Activated naive CD8-positive, alpha-beta T cell (primary cell): ENCODE results near the gene MIB2.
"Not testable (repeated sequence)": the region's sequence is repeated elsewhere in the genome, so short reads cannot be mapped to it uniquely, and the experiment has no call there.

Source experiments
- H3K27ac Mint-ChIP-seq: one replicate; pipeline ENCODE4 v1.8.0; 2021; ENCODE audit warnings: mixed read lengths
- H3K27me3 Mint-ChIP-seq: one replicate; pipeline ENCODE4 v1.8.0; 2021; ENCODE audit warnings: mixed read lengths
- H3K36me3 Mint-ChIP-seq: one replicate; pipeline ENCODE4 v1.8.0; 2021; ENCODE audit warnings: mixed read lengths
- H3K4me1 Mint-ChIP-seq: one replicate; pipeline ENCODE4 v1.8.0; 2021; ENCODE audit warnings: low read depth, mixed read lengths
- H3K4me3 Mint-ChIP-seq: one replicate; pipeline ENCODE4 v1.8.0; 2021; ENCODE audit warnings: mild to moderate bottlenecking, mixed read lengths
- H3K9me3 Mint-ChIP-seq: one replicate; pipeline ENCODE4 v1.8.0; 2021; ENCODE audit warnings: low read depth, mixed read lengths

The MIB2 gene

DNA sequence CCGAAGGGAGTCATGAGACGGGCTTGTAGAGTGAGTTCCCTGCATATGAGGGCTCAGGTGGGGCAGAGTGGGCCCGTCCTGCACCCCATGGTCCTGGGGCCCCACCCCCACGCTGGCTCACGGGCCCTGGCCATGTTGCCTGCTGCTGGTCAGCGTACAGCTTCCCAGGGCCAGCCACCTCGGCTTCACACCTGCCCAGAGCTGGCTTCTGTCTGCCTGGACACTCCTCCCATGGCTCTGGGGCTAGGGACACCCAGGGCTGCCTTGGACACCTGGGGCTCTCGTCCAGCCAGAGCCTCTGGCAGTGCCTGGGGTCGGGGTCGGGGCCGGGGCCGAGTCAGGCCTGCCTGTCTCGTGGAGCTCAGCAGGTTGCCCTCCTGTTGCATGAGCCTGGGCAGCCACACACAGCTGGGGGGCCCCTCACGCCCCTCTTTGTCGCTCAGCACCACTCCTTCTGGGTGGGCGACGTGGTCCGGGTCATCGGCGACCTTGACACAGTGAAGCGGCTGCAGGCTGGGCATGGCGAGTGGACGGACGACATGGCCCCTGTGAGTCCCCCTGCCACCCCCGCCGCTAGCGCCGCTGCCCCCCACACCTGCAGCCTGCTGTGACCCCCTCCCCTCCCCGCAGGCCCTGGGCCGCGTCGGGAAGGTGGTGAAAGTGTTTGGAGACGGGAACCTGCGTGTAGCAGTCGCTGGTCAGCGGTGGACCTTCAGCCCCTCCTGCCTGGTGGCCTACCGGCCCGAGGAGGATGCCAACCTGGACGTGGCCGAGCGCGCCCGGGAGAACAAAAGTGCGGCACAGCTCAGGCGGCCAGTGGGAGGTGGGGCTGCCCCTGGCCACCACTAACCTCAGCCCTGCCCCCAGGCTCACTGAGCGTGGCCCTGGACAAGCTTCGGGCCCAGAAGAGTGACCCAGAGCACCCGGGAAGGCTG lies 11.2 kb downstream of the MIB2 start:
- H3K27me3 Mint-ChIP-seq: no peaks in the 10 kb centered on the region

GRCh38 chr1:1627261-1627828 lies 12.0 kb downstream of the MIB2 start:
- Mint-ChIP-seq H3K27me3 (no peaks in the 10 kb centered on the region), H3K9me3 (no peaks in the 10 kb centered on the region), H3K27ac (no peak overlapping the region), H3K4me1 (peaks cover 4% of the 10 kb centered on the region), H3K36me3 (no peaks in the 10 kb centered on the region), H3K4me3 (no peak overlapping the region)

More for the DNA sequence above, 11.2 kb downstream of the MIB2 start:
- H3K9me3 Mint-ChIP-seq: no peaks in the 10 kb centered on the region
- H3K4me3 Mint-ChIP-seq: no peak overlapping the region
- no peaks in the 10 kb centered on the region for H3K36me3 Mint-ChIP-seq
- no peak overlapping the region for H3K27ac Mint-ChIP-seq
- peaks cover 4% of the 10 kb centered on the region for H3K4me1 Mint-ChIP-seq

DNA sequence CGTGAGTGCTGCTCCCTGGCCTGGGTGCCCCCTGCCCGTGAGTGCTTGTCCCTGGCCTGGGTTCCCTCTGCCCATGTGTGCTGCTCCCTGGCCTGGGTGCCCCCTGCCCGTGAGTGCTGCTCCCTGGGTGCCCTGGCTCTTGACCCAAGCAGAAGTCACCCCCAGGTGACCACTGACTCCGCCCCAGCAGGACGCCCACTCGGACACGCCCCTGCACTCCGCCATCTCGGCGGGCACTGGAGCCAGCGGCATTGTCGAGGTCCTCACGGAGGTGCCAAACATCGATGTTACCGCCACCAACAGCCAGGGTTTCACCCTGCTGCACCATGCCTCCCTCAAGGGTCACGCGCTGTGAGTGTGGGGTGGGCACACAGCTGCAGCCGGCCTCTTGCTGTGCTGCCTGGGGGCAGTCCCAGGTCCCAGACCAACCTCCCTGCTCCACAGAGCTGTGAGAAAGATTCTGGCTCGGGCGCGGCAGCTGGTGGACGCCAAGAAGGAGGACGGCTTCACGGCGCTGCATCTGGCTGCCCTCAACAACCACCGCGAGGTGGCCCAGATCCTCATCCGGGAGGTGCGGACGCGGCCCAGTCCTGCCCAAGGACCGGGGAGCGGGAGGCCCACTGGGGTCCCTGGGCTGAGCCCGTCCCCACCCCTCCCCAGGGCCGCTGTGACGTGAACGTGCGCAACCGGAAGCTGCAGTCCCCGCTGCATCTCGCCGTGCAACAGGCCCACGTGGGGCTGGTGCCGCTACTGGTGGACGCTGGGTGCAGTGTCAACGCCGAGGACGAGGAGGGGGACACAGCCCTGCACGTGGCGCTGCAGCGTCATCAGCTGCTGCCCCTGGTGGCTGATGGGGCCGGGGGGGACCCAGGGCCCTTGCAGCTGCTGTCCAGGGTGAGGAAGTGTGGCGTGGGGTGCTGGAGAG lies 12.8 kb downstream of the MIB2 start:
- Mint-ChIP-seq H3K27ac (no peak overlapping the region), H3K36me3 (no peaks in the 10 kb centered on the region), H3K4me3 (no peak overlapping the region), H3K27me3 (no peaks in the 10 kb centered on the region), H3K9me3 (no peaks in the 10 kb centered on the region), H3K4me1 (peaks cover 4% of the 10 kb centered on the region)

DNA sequence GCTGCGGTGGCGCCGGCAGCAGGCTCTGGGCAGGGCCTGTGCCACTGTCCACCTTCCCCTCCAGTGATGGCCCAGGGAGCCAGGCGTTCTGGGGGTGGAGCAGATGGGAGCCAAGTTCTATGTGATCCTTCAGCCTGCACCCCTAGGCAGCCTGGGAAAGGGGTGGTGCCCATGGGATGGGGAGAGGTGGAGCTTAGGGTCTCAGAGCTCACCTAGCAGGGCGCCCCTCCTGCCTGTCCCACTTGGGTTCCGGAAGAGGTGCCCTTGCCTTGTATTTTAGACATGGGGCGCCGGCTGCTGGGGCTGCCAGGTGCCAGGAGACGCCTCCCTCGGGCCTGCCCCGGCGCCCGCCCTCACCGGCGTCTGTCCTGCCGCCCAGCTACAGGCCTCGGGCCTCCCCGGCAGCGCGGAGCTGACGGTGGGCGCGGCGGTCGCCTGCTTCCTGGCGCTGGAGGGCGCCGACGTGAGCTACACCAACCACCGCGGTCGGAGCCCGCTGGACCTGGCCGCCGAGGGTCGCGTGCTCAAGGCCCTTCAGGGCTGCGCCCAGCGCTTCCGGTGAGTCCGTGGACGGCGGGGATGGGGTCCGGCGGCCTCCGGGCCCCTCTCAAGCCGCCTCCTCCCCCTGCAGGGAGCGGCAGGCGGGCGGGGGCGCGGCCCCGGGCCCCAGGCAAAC lies 13.6 kb downstream of the MIB2 start:
- Mint-ChIP-seq H3K4me1 (peaks cover 4% of the 10 kb centered on the region), H3K27ac (no peak overlapping the region)

GRCh38 chr1:1629430-1630190 lies 14.3 kb downstream of the MIB2 start:
- H3K9me3 Mint-ChIP-seq: no peaks in the 10 kb centered on the region
- peaks cover 4% of the 10 kb centered on the region for H3K4me1 Mint-ChIP-seq
- H3K36me3 Mint-ChIP-seq: no peaks in the 10 kb centered on the region
- H3K27me3 Mint-ChIP-seq: no peaks in the 10 kb centered on the region
- no peak overlapping the region for H3K27ac Mint-ChIP-seq
- H3K4me3 Mint-ChIP-seq: peak overlapping the region; percentile 57

More for the DNA sequence above, 13.6 kb downstream of the MIB2 start:
- no peaks in the 10 kb centered on the region for H3K9me3 Mint-ChIP-seq
- no peaks in the 10 kb centered on the region for H3K27me3 Mint-ChIP-seq
- H3K4me3 Mint-ChIP-seq: peak overlapping the region; percentile 30
- H3K36me3 Mint-ChIP-seq: no peaks in the 10 kb centered on the region

DNA sequence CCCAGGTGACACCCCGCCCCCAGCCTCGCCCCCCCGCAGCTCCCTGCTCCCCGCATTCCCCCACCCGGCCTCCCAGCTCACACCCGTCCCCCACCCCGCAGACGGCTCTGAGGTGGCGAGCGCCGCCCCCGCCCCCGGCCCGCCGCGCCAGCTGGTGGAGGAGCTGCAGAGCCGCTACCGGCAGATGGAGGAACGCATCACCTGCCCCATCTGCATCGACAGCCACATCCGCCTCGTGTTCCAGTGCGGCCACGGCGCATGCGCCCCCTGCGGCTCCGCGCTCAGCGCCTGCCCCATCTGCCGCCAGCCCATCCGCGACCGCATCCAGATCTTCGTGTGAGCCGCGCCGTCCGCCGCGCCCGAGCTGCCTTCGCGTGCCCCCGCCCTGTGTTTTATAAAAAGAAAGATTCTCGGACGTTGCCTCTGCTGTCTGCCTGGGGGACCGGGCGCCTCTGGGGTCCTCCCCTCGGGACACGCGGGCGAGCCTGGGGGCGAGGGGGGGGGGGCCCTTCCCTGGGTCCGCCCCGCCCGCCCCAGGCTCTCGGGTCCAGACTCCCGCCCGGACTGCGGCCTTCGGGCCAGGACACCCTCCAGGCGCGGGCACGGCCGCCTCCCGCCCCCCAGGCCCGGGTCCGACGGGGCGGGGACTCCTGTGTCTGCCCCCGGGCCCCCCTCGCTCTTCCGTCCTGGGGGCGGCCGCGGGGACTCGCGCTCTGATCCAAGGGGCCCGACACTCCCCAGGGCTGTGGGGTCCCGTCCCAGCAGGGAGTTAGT lies 15.1 kb downstream of the MIB2 start:
- no peaks in the 10 kb centered on the region for H3K36me3 Mint-ChIP-seq
- H3K4me3 Mint-ChIP-seq: peak overlapping the region; percentile 89

DNA sequence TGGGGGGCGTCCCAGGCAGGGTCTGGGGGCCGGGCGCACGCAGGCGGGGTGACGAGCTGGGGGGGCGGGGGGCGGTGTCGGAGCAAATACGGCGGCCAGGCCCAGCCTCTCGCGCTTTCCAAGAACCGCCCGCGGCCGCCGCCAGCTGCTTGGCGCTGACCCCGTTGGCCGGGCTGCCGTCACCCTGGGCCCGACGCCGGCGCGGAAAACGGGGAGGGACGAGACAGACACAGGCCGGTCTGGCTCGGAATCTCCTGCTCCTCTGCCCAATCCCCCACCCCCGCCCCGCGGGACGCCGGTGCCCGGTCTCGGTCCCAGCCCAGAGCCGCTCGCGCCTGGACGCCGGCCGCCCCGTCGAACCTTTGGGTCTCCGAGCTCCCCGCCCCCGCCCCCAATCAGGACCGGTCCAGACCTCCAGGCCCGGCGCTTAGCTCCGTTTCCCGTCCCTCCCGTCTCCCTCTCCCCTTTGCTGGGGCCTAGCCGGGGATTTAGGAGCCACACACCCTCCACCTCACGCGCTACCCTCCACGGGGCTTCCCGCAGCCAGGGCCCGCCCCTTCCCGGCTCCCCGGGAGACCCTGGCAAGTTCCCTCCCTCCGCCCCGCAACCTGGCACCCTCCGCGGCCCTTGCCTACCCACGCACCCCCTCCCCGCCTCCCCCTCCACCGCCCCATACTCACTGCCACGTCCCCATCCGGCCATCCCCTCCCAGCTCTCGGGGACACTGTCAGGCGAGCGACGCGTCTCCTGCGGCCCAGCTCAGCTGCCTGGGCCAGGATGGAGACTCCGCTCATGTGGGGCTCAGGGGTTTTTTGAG lies 15.9 kb downstream of the MIB2 start:
- Mint-ChIP-seq H3K27ac (no peak overlapping the region), H3K27me3 (no peaks in the 10 kb centered on the region), H3K4me3 (peak overlapping the region; percentile 72), H3K9me3 (no peaks in the 10 kb centered on the region), H3K36me3 (no peaks in the 10 kb centered on the region), H3K4me1 (peaks cover 4% of the 10 kb centered on the region)

More for the DNA sequence above, 15.1 kb downstream of the MIB2 start:
- peak overlapping the region; percentile 91 for H3K27ac Mint-ChIP-seq
- H3K4me1 Mint-ChIP-seq: peaks cover 4% of the 10 kb centered on the region
- H3K27me3 Mint-ChIP-seq: no peaks in the 10 kb centered on the region
- no peaks in the 10 kb centered on the region for H3K9me3 Mint-ChIP-seq

GRCh38 chr1:1631782-1632420 lies 16.6 kb downstream of the MIB2 start, which contains the start of gene MMP23B:
Gene MMP23B (plus strand): TSS chr1:1632173. CDS start chr1:1632219, 46 bp downstream.
- no peaks in the 10 kb centered on the region for H3K36me3 Mint-ChIP-seq
- no peaks in the 10 kb centered on the region for H3K9me3 Mint-ChIP-seq
- no peaks in the 10 kb centered on the region for H3K27me3 Mint-ChIP-seq
- peaks cover 4% of the 10 kb centered on the region for H3K4me1 Mint-ChIP-seq
- peak within 1 kb of the TSS; percentile 72 for H3K4me3 Mint-ChIP-seq
- no peak within 1 kb of the TSS for H3K27ac Mint-ChIP-seq

- H3K4me3 Mint-ChIP-seq, H3K27ac Mint-ChIP-seq, H3K27me3 Mint-ChIP-seq, H3K9me3 Mint-ChIP-seq, H3K4me1 Mint-ChIP-seq, H3K36me3 Mint-ChIP-seq: not testable (repeated sequence)
Measured at GRCh38 chr1:1633409-1633808, 18.1 kb downstream of the MIB2 start.

GRCh38 chr1:1634613-1635012 lies 19.3 kb downstream of the MIB2 start:
- not testable (repeated sequence) for H3K27me3 Mint-ChIP-seq, H3K27ac Mint-ChIP-seq, H3K36me3 Mint-ChIP-seq, H3K9me3 Mint-ChIP-seq, H3K4me1 Mint-ChIP-seq, H3K4me3 Mint-ChIP-seq

DNA sequence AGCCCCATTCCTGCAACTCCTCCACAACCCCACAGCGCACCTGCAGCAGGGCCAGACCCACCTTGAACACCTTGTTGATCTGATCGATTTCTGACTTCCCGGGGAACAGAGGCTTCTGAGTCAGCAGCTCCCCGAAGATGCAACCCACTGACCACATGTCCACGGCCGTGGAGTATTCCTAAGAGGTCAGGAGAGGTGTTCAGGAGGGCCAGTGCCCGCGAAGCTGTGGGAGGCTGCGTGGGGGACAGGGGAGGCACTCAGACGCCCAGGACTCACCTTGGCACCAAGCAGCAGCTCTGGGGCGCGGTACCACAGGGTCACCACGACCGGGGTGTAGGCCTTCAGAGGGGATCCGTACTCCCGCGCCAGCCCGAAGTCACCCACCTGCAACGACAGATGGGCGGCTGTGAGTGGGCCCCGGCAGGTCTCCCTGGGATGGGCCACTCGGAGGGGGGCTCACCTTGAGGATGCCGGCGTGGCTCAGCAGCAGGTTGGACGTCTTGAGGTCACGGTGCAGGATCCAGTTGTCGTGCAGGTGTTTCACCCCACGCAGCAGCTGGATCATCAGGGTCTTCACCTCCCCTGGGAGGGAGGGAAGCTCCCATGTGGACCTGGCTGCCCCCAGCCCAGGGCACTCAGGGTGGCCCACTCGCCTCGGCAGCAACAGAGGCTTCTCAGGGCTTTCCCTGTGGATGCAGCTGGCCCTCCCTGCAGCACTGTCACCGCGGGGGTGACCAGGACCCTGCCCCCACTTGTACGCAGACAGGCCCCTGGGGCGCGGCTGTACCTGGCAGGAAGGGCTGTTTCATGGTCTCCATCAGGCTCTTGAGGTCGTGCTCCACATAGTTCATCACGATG lies 21.6 kb downstream of the MIB2 start:
- not testable (repeated sequence) for H3K27me3 Mint-ChIP-seq, H3K4me3 Mint-ChIP-seq, H3K4me1 Mint-ChIP-seq, H3K27ac Mint-ChIP-seq, H3K9me3 Mint-ChIP-seq, H3K36me3 Mint-ChIP-seq

GRCh38 chr1:1637479-1637875 lies 22.2 kb downstream of the MIB2 start:
- H3K9me3 Mint-ChIP-seq, H3K27me3 Mint-ChIP-seq, H3K4me3 Mint-ChIP-seq: not testable (repeated sequence)

More at GRCh38 chr1:1637479-1637875, 22.2 kb downstream of the MIB2 start:
- not testable (repeated sequence) for H3K36me3 Mint-ChIP-seq, H3K27ac Mint-ChIP-seq, H3K4me1 Mint-ChIP-seq
